Fibroblast of skin of right quadriceps (primary cell): ENCODE data around the gene ADAMTS5.
A peak's percentile ranks its signal among the peaks of the same experiment; 100 is the strongest.

Experiments used
- DNase-seq: peaks from one replicate; pipeline ENCODE4 v3.0.0-alpha.2; 2013

ADAMTS5 gene

DNA sequence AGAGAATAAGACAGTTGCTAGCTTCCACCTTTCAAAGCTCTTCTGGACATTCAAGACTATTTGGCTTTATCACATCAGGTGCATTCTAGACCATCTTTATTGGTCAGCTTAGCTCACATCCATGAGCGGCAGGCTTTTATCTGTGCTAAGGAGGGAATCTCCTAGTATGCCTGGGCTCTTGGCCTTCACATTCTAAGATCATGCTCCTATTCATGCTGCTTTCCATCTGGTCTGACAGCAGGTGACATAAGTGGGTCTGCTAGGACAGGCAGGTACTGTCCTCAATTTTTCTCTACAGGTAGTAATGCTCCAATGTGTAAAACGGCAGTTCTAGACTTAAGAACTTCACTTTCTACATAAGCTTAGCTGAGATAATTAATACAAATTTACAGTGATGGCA, 82.5 kb downstream of the ADAMTS5 start:
- no peak for DNase-seq

DNA sequence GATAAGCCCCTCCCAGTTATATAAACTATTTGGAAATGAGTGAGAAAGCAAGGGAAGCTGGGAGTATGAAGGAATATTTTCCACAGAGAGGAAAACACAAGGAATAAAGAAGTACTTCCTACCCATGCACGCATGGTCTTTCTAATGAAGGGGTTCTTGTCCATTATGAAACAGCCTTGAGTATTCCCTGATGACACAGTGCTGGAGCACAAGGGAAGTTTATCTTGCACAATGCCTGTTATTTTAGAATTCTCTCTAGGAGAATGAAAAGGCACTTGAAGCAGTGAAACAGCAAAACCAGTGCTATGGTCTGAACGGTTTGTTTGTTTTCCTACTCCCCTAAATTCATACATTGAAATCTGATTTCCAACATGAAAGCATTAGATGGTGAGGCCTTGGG, 83.1 kb downstream of the ADAMTS5 start:
- no peak for DNase-seq

DNA sequence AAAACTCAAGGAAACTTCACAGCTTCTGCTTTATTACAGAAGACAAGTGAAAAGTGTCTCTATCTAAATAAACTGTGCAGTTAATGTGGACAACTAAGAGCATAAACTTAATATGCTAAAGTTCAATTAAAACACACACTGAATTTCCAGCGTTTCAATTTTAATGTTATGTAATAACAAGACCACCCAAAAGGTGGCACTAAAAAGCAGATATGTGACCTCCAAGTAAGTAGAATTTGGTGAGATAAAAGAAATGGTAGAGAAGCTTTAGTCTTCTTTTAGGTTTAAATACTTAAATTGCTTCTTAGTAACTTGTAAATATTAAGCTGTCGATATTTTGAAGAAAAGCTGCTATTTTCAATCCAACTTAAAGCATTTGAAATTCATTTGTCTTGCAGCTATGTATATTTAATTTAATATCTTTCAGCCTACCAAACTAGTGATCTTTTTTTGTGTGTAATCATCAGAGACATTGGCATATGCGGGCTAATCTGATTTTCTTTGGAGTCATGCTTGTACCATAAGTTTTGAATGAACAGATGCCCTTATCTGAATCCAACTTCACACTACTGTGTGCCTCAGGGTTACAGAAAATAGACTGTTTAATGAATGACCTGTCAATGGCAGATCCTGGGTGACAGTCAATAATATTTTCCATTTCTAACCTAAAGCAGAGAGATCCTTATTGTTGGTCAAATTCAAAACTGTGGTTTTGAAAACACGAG, 85.2 kb downstream of the ADAMTS5 start:
- DNase-seq = peak; percentile 32

- peak; percentile 10 for DNase-seq
Measured at GRCh38 chr21:26877018-26877417, 89.9 kb downstream of the ADAMTS5 start.

DNA sequence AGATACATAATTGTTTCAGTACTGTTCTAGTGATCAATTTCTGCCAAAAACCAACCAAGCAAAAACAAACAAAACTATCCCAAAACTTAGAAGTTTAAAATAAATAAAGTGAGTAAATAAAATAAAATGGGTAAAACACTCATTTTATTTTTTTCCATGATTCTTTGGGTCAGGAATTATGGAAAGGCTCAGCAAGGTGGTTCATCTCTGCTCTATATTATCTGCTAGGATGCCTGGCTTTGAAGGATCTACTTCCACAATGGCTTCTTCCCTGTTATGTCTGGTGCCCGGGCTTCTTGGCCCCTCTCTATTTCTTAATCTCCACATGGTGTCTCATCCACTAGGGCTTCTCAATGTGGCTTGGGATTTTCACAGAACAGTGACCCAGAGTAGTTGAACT, 92.5 kb downstream of the ADAMTS5 start:
- DNase-seq = no peak
